GM12892 (cell line): ENCODE measurements around the gene KIF3A.
A peak's percentile ranks its signal among the peaks of the same experiment; 100 is the strongest.

Experiments used
- DNase-seq: peaks from one replicate; pipeline ENCODE4 v3.0.0; 2011; ENCODE audit not compliant: insufficient read length
- FAIRE-seq: peaks from 2 replicates; lab custom pipeline; 2011; peaks lifted over from hg19 to GRCh38; lab: Jason Lieb, UNC
- POLR2A ChIP-seq: IDR thresholded peaks from 2 replicates; pipeline ENCODE4 v1.6.1; 2011; ENCODE audit warnings: low read depth, low read length, control low read depth
- POLR2AphosphoS5 ChIP-seq: IDR thresholded peaks from 2 replicates; pipeline ENCODE4 v1.6.1; 2011; ENCODE audit warnings: low read depth, low read length, control low read depth
- TAF1 ChIP-seq: IDR thresholded peaks from 2 replicates; pipeline ENCODE4 v1.6.1; 2011; ENCODE audit warnings: low read depth, mild to moderate bottlenecking, control low read depth, low read length, borderline replicate concordance

KIF3A gene

GRCh38 chr5:132648355-132648754, 89.0 kb downstream of the KIF3A start:
- TF ChIP-seq POLR2AphosphoS5 (no peak), TAF1 (no peak), POLR2A (no peak)
- DNase-seq (no peak), FAIRE-seq (no peak)

GRCh38 chr5:132647473-132647872, 89.9 kb downstream of the KIF3A start:
- DNase-seq (no peak), FAIRE-seq (no peak)
- TF ChIP-seq POLR2A = no peak
- TF ChIP-seq POLR2AphosphoS5 = no peak
- TF ChIP-seq TAF1 = no peak

GRCh38 chr5:132646583-132647266, 90.6 kb downstream of the KIF3A start:
- FAIRE-seq = no peak
- DNase-seq = no peak

GRCh38 chr5:132644177-132644576, 93.2 kb downstream of the KIF3A start:
- TF ChIP-seq POLR2A (no peak), TAF1 (no peak), POLR2AphosphoS5 (no peak)
- FAIRE-seq = peak; percentile 17
- no peak for DNase-seq

More at GRCh38 chr5:132646583-132647266, 90.6 kb downstream of the KIF3A start:
- TF ChIP-seq POLR2AphosphoS5 (no peak), TAF1 (no peak), POLR2A (no peak)
